Endothelial cell of umbilical vein (primary cell): Measurements from ENCODE around the gene MTA2. TPM values are rescaled to one million over a fixed set of nuclear protein-coding genes. Genes with fewer than 3 reads are reported as not detected.

Experiments used
- BruUV-seq: library from RNA; stranded (reverse); fragments of 400-500 nt; replicated peaks from 2 replicates; lab custom pipeline; 2021; lab: Mats Ljungman, UMichigan
- CTCF ChIA-PET: fragments of 300-600, 350-600 bp; sonication (Branson Sonifier 250); formaldehyde crosslinking; loops from one replicate; lab custom pipeline; 2021; ENCODE audit warnings: antibody characterized with exemption, inconsistent platforms; lab: Charles Lee
- POLR2A ChIA-PET: fragments of 300-600, 350-600 bp; sonication (Branson Sonifier 250); formaldehyde crosslinking; loops from one replicate; lab custom pipeline; 2021; ENCODE audit warnings: antibody characterized with exemption, inconsistent platforms; lab: Charles Lee
- DNase-seq: peaks from one replicate; pipeline ENCODE4 v3.0.0-alpha.2; 2011; ENCODE audit warnings: low read depth, low spot score
- FAIRE-seq: peaks from 2 replicates; lab custom pipeline; 2011; peaks lifted over from hg19 to GRCh38; lab: Jason Lieb, UNC
- H2AFZ ChIP-seq: 2 replicates; pipeline ENCODE4 v1.6.0; 2012; ENCODE audit warnings: low read depth, low read length, control low read depth, inconsistent platforms
- H3K27ac ChIP-seq: 2 replicates; pipeline ENCODE4 v1.5.1; 2011; ENCODE audit warnings: low read depth, mild to moderate bottlenecking, control low read depth, low read length, moderate library complexity; ENCODE audit not compliant: insufficient read depth
- H3K27me3 ChIP-seq, 2 experiments: 2 replicates each; pipeline versions ENCODE4 v1.6.0 to v1.6.1; 2011; ENCODE audit warnings: low read length in 2 of 2, mixed read lengths in 1 of 2; ENCODE audit not compliant: control insufficient read depth in 2 of 2, insufficient read depth in 2 of 2
- H3K36me3 ChIP-seq, 2 experiments: 2 replicates in 1 of 2; 3 replicates in 1 of 2; pipeline ENCODE4 v1.5.1; 2011; ENCODE audit warnings: low read length in 2 of 2, mild to moderate bottlenecking in 1 of 2, moderate library complexity in 1 of 2; ENCODE audit not compliant: control insufficient read depth in 2 of 2, insufficient read depth in 2 of 2; ENCODE audit errors: extremely low read depth in 1 of 2
- H3K4me1 ChIP-seq: 3 replicates; pipeline ENCODE4 v1.5.1; 2011; ENCODE audit warnings: mild to moderate bottlenecking, low read length; ENCODE audit not compliant: control insufficient read depth, insufficient read depth; ENCODE audit errors: extremely low read depth
- H3K4me2 ChIP-seq: 2 replicates; pipeline ENCODE4 v1.6.1; 2011; ENCODE audit warnings: low read length, control low read depth, mixed read lengths; ENCODE audit not compliant: insufficient read depth
- H3K4me3 ChIP-seq, 3 experiments: fragments of 200-600 bp in 1 of 3; sonication (generic), shearing (Covaris generic) in 1 of 3; replicated peaks in 1 of 3; 2 replicates each; pipeline ENCODE4 v1.5.1; 2011 to 2016; ENCODE audit warnings: control low read depth in 3 of 3, low read length in 3 of 3, mild to moderate bottlenecking in 2 of 3, inconsistent platforms in 1 of 3, low read depth in 1 of 3, moderate library complexity in 1 of 3; ENCODE audit not compliant: insufficient read depth in 1 of 3
- H3K79me2 ChIP-seq: 2 replicates; pipeline ENCODE4 v1.6.0; 2012; ENCODE audit warnings: low read length, inconsistent platforms; ENCODE audit not compliant: control insufficient read depth, insufficient read depth
- H3K9ac ChIP-seq: replicated peaks from 2 replicates; pipeline ENCODE3; 2011; ENCODE audit warnings: low read length, control low read depth; ENCODE audit not compliant: insufficient read depth; ENCODE audit errors: extremely low read depth
- H3K9me1 ChIP-seq: replicated peaks from 3 replicates; pipeline ENCODE4 v1.6.0; 2011; ENCODE audit warnings: mild to moderate bottlenecking, low read length; ENCODE audit not compliant: control insufficient read depth, insufficient read depth; ENCODE audit errors: extremely low read depth
- H3K9me3 ChIP-seq: replicated peaks from 2 replicates; pipeline ENCODE4 v1.5.1; 2012; ENCODE audit warnings: low read length, inconsistent platforms; ENCODE audit not compliant: control insufficient read depth, insufficient read depth
- H4K20me1 ChIP-seq: replicated peaks from 2 replicates; pipeline ENCODE3; 2011; ENCODE audit warnings: mild to moderate bottlenecking, low read length; ENCODE audit not compliant: control insufficient read depth, insufficient read depth; ENCODE audit errors: extremely low read depth
- EZH2 ChIP-seq: IDR thresholded peaks from 2 replicates; pipeline ENCODE4 v1.6.1; 2012; ENCODE audit warnings: borderline replicate concordance, low read depth, mild to moderate bottlenecking, moderate library complexity, low read length, inconsistent platforms; ENCODE audit not compliant: severe bottlenecking
- MYC ChIP-seq: IDR thresholded peaks from one replicate; pipeline ENCODE4 v1.6.1; 2011; ENCODE audit warnings: mild to moderate bottlenecking, low read depth, low read length
- POLR2A ChIP-seq: IDR thresholded peaks from 2 replicates; pipeline ENCODE4 v1.6.1; 2012; ENCODE audit warnings: low read depth, mild to moderate bottlenecking, control low read depth, low read length
- POLR2AphosphoS5 ChIP-seq: IDR thresholded peaks from 2 replicates; pipeline ENCODE4 v1.6.1; 2012; ENCODE audit warnings: low read depth, mild to moderate bottlenecking, control low read depth, low read length, moderate library complexity; ENCODE audit not compliant: insufficient read depth
- dilution Hi-C: fragments of 300-500 bp; cut with MboI; formaldehyde crosslinking; loops from one replicate; pipeline ENCODE4 v1.15.0; 2019; ENCODE audit warnings: low sequenced_read_pairs; ENCODE audit not compliant: extremely low pct_ligation_motif_present
- intact Hi-C: fragments of 100-400 bp; cut with micrococcal nuclease; formaldehyde crosslinking; loops from one replicate; pipeline ENCODE4 v1.10.0; 2022
- polyA plus RNA-seq, 4 experiments: library from polyadenylated mRNA; depleted of rRNA in 3 of 4; stranded (reverse) in 3 of 4; unstranded in 1 of 4; fragments of >200 nt; gene quantifications; 2 replicates each; pipeline versions ENCODE4 v1.2.1 to v1.2.3, GENCODE V29; 2011 to 2012; ENCODE audit warnings: missing spikeins in 1 of 4
- total RNA-seq: library from RNA; stranded (reverse); gene quantifications from 2 replicates; pipeline ENCODE4 v1.2.3, GENCODE V29; 2021
- TF ChIP-seq, protein P1 (sequence below), 2 donors: IDR thresholded peaks; 1 replicate in 1 of 2; 2 replicates in 1 of 2; pipeline ENCODE4 v1.5.1; 2011; ENCODE audit warnings: low read length in 2 of 2, mild to moderate bottlenecking in 2 of 2, moderate library complexity in 2 of 2, control low read depth in 1 of 2, inconsistent platforms in 1 of 2, low read depth in 1 of 2; ENCODE audit not compliant: insufficient read depth in 1 of 2; ENCODE audit errors: extremely low read depth in 1 of 2
- TF ChIP-seq, protein P2 (sequence below): IDR thresholded peaks from 2 replicates; pipeline ENCODE4 v1.6.1; 2011; ENCODE audit not compliant: insufficient read depth, insufficient read length

MTA2 gene
- total and polyA plus RNA-seq, 2 donors (not counting 3 experiments of a cell fraction or from before 2014, with no cell fraction given), result 40.4 to 166 TPM

DNA sequence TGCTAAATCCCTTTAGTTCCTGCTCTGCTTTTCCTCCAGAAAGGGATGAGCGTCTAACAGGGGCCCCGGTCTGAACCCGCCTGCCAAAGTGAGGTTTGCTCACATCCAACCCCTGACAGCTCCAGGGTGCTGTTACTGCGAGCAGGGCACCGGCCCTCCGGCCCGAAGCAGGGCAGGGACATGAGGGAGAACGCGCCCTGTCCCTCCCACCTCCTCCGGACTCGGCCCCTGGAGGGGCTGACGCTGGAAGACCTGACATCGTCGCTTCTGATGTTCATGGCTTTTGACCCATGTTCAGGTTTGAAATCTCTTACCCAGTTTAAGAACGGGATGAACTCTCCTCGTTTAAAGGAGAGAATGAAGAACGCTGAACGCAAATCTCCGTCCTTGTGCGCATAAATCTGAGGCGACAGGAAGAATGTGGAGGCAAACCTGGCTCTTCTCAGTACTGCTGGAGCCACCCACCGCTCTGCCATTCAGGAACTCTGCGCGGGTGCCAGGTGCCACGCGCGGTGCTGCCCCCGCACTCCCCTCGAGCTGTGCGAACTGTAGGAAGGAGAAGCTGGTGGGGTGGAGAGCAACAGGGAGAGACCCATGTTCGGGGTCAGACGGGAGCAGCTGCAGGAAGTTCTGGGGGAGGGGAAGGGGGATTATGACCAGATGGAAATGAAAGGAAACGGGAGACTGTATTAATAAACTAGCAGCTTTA is 27.1 kb downstream of the MTA2 start:
- peak overlapping the region; percentile 32 to 73 (median 50) for H3K4me3 ChIP-seq
- dilution Hi-C loops (no loop called here), intact Hi-C loops (no loop called here)
- H3K9me3 ChIP-seq, result no peaks in the 10 kb centered on the region
- TF ChIP-seq MYC, result no peak
- peak; percentile 48 for TF ChIP-seq POLR2AphosphoS5
- H3K36me3 ChIP-seq, result peaks cover 20 to 21% of the 10 kb centered on the region in 2 experiments
- H3K4me1 ChIP-seq, result peaks cover 62% of the 10 kb centered on the region
- ChIA-PET CTCF (interaction anchor here (0.6 to 2.8 kb wide), 23 partner anchors 12 to 370 kb away, joined by 3 to 18 read pairs (median 4); partner anchors contain the start of genes B3GAT3, EML3, MTA2 and ROM1), POLR2A (interaction anchor here (0.6 to 5.7 kb wide), 17 partner anchors 9 to 267 kb away, joined by 3 to 75 read pairs (median 4); partner anchors contain the start of genes C11orf98, CSKMT, HNRNPUL2 and INTS5)
- DNase-seq (peak; percentile 64), FAIRE-seq (peak; percentile 35)
- BruUV-seq, result TSS peak; percentile 90
- no peaks in the 10 kb centered on the region for H3K9me1 ChIP-seq
- H3K4me2 ChIP-seq, result peak overlapping the region; percentile 62
- H3K27ac ChIP-seq, result peak overlapping the region; percentile 99
- H3K79me2 ChIP-seq, result peaks cover 61% of the 10 kb centered on the region
- H3K27me3 ChIP-seq, result no peaks in the 10 kb centered on the region
- H3K9ac ChIP-seq, result peak overlapping the region; percentile 93
- H2AFZ ChIP-seq, result no peak overlapping the region
- no peaks in the 10 kb centered on the region for H4K20me1 ChIP-seq

DNA sequence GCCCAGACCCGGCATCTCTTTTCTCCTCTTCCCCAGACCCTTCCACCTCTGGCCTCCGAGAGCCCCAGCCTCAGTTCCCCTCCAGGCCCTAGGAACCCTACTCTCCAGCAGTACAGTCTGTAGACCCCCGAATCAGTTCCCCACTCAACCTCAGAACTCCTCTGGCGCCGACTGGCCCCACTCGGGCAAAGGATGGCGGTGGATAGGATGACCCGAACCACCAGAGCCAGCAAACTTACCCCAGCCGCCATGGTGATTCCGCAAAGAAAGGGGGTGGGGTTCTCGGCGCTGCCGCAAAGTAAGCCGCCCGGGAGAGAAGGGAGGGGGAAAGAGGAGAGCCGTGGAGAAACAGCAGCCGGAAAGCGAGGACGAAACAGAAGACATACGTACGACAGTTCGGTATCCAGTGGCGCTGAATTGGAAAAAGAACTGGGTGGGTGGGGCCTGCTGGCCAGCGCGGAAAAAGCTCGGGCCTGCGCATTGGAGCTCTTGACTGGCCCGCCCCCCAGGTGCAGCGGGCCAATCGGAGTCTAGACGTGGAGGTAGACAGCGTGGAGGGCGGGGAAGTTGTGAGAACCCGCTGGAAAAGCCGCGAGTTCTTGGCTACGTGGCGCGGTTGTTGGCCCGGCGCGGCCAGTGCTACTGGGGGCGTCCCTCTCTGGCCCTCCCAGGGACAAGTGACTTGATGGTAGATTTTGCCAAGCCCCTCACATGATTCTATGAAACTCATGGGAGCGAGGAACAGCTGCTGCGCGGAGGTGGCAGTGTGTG is 27.9 kb downstream of the MTA2 start, which contains the start of gene EEF1G:
Gene EEF1G (minus strand): TSS at position 300 of the 771 bp plus-strand sequence. CDS start 49 bp downstream, at position 251.
- peaks cover 59% of the 10 kb centered on the region for H3K4me1 ChIP-seq
- H3K27me3 ChIP-seq, result no peaks in the 10 kb centered on the region
- TF ChIP-seq POLR2AphosphoS5 (peak; percentile 94), EZH2 (no peak), MYC (no peak), POLR2A (peak; percentile 96)
- TF ChIP-seq, protein P1, sequence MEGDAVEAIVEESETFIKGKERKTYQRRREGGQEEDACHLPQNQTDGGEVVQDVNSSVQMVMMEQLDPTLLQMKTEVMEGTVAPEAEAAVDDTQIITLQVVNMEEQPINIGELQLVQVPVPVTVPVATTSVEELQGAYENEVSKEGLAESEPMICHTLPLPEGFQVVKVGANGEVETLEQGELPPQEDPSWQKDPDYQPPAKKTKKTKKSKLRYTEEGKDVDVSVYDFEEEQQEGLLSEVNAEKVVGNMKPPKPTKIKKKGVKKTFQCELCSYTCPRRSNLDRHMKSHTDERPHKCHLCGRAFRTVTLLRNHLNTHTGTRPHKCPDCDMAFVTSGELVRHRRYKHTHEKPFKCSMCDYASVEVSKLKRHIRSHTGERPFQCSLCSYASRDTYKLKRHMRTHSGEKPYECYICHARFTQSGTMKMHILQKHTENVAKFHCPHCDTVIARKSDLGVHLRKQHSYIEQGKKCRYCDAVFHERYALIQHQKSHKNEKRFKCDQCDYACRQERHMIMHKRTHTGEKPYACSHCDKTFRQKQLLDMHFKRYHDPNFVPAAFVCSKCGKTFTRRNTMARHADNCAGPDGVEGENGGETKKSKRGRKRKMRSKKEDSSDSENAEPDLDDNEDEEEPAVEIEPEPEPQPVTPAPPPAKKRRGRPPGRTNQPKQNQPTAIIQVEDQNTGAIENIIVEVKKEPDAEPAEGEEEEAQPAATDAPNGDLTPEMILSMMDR (IDR thresholded peaks at IDR 0.05; ENCODE audit: extremely low read depth in 1 of 2, insufficient read depth in 1 of 2, low read depth in 1 of 2, low read length in 2 of 2), result no peak
- TF ChIP-seq, protein P2, sequence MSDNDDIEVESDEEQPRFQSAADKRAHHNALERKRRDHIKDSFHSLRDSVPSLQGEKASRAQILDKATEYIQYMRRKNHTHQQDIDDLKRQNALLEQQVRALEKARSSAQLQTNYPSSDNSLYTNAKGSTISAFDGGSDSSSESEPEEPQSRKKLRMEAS, result no peak
- FAIRE-seq, result peak; percentile 100
- peak within 1 kb of the TSS; percentile 51 to 85 (median 70) for H3K4me3 ChIP-seq
- H3K27ac ChIP-seq, result peak within 1 kb of the TSS; percentile 99
- H3K4me2 ChIP-seq, result peak within 1 kb of the TSS; percentile 92
- H3K9me1 ChIP-seq, result no peaks in the 10 kb centered on the region
- H3K9me3 ChIP-seq, result no peaks in the 10 kb centered on the region
- intact Hi-C loops, result loop anchor here (1.0 kb wide), 2 partner anchors 39 to 73 kb away; partner anchors contain the start of genes EML3 and GANAB
- DNase-seq, result peak; percentile 100
- H2AFZ ChIP-seq, result peak within 1 kb of the TSS; percentile 4
- POLR2A ChIA-PET, result interaction anchor here (0.6 to 5.7 kb wide), 18 partner anchors 9 to 268 kb away, joined by 3 to 75 read pairs (median 4); partner anchors contain the start of genes C11orf98, CSKMT, HNRNPUL2 and INTS5
- BruUV-seq, result no TSS peak
- CTCF ChIA-PET, result interaction anchor here (0.6 to 2.8 kb wide), 19 partner anchors 11 to 370 kb away, joined by 3 to 18 read pairs (median 4); partner anchors contain the start of genes B3GAT3, EML3, MTA2 and ROM1
- H3K79me2 ChIP-seq, result peaks cover 67% of the 10 kb centered on the region
- dilution Hi-C loops, result no loop called here
- H3K9ac ChIP-seq, result peak within 1 kb of the TSS; percentile 95
- H4K20me1 ChIP-seq, result no peaks in the 10 kb centered on the region
- H3K36me3 ChIP-seq, result peaks cover 21 to 23% of the 10 kb centered on the region in 2 experiments
